CD14-positive monocyte (primary cell): ENCODE results near the gene ST3GAL2. TPM values are rescaled to one million over a fixed set of nuclear protein-coding genes. Genes with fewer than 3 reads are reported as not detected.

ENCODE experiments used
- DNase-seq, 3 donors: peaks; one replicate each; pipeline ENCODE4 v3.0.0-alpha.2; 2011 to 2022
- H2AFZ ChIP-seq: 2 replicates; pipeline ENCODE4 v1.6.0; 2012; ENCODE audit warnings: mild to moderate bottlenecking, low read depth, low read length, inconsistent platforms; ENCODE audit not compliant: insufficient read depth, poor library complexity, severe bottlenecking
- H3K27ac ChIP-seq, 2 donors: 1 replicate in 1 of 2; 2 replicates in 1 of 2; pipeline ENCODE4 v1.5.1; 2012 to 2013; ENCODE audit warnings: low read length in 2 of 2, control low read depth in 1 of 2, inconsistent platforms in 1 of 2, low read depth in 1 of 2, mild to moderate bottlenecking in 1 of 2
- H3K27me3 ChIP-seq, 2 donors: one replicate each; pipeline versions ENCODE4 v1.6.0 to v1.6.1; 2011 to 2013; ENCODE audit warnings: low read length in 2 of 2; ENCODE audit not compliant: control insufficient read depth in 2 of 2, insufficient read depth in 2 of 2
- H3K36me3 ChIP-seq, 2 donors: replicated peaks in 1 of 2; 1 replicate in 1 of 2; 2 replicates in 1 of 2; pipeline versions ENCODE4 v1.5.1 to v1.6.1; 2012 to 2013; ENCODE audit warnings: low read length in 2 of 2, control low read depth in 1 of 2, inconsistent platforms in 1 of 2, mild to moderate bottlenecking in 1 of 2; ENCODE audit not compliant: insufficient read depth in 2 of 2, control insufficient read depth in 1 of 2
- H3K4me1 ChIP-seq, 2 donors: 1 replicate in 1 of 2; 2 replicates in 1 of 2; pipeline versions ENCODE4 v1.5.1 to v1.6.1; 2012 to 2013; ENCODE audit warnings: low read length in 2 of 2, control low read depth in 1 of 2, inconsistent platforms in 1 of 2, mild to moderate bottlenecking in 1 of 2, moderate library complexity in 1 of 2; ENCODE audit not compliant: insufficient read depth in 2 of 2, control insufficient read depth in 1 of 2
- H3K4me2 ChIP-seq: replicated peaks from 2 replicates; pipeline ENCODE3; 2012; ENCODE audit warnings: low read length, moderate library complexity, mild to moderate bottlenecking; ENCODE audit not compliant: poor library complexity, severe bottlenecking; ENCODE audit errors: extremely low read depth
- H3K4me3 ChIP-seq, 3 experiments: fragments of 200-600 bp in 1 of 3; sonication (generic) in 1 of 3; replicated peaks in 1 of 3; 1 replicate in 2 of 3; 2 replicates in 1 of 3; pipeline ENCODE4 v1.5.1; 2011 to 2013; ENCODE audit warnings: low read length in 3 of 3, mild to moderate bottlenecking in 3 of 3, control low read depth in 2 of 3, low read depth in 2 of 3, inconsistent platforms in 1 of 3, moderate library complexity in 1 of 3
- H3K79me2 ChIP-seq: 2 replicates; pipeline ENCODE4 v1.6.0; 2012; ENCODE audit warnings: mild to moderate bottlenecking, control low read depth, inconsistent platforms, low read length, moderate library complexity; ENCODE audit not compliant: insufficient read depth
- H3K9ac ChIP-seq: 2 replicates; pipeline ENCODE4 v1.6.0; 2017; ENCODE audit warnings: low read length, mild to moderate bottlenecking; ENCODE audit not compliant: insufficient read depth, poor library complexity, severe bottlenecking
- H3K9me3 ChIP-seq, 2 donors: replicated peaks in 1 of 2; 1 replicate in 1 of 2; 2 replicates in 1 of 2; pipeline versions ENCODE4 v1.5.1 to v1.6.1; 2012 to 2013; ENCODE audit warnings: low read length in 2 of 2, control low read depth in 1 of 2; ENCODE audit not compliant: control insufficient read depth in 1 of 2, insufficient read depth in 1 of 2
- H4K20me1 ChIP-seq: 2 replicates; pipeline ENCODE4 v1.6.0; 2012; ENCODE audit warnings: mild to moderate bottlenecking, low read length, control low read depth, moderate library complexity; ENCODE audit not compliant: insufficient read depth
- H3K27ac Mint-ChIP-seq, 7 donors: one replicate each; pipeline ENCODE4 v1.8.0; 2020; ENCODE audit warnings: mild to moderate bottlenecking in 7 of 7, mixed read lengths in 7 of 7, moderate library complexity in 6 of 7, inconsistent platforms in 2 of 7
- H3K27me3 Mint-ChIP-seq, 3 donors: one replicate each; pipeline ENCODE4 v1.8.0; 2021 to 2022; ENCODE audit warnings: low read depth in 3 of 3, mild to moderate bottlenecking in 3 of 3, mixed read lengths in 3 of 3, moderate library complexity in 3 of 3, inconsistent platforms in 1 of 3
- H3K36me3 Mint-ChIP-seq, 2 donors: one replicate each; pipeline ENCODE4 v1.8.0; 2020; ENCODE audit warnings: mixed read lengths in 2 of 2, inconsistent platforms in 1 of 2, mild to moderate bottlenecking in 1 of 2
- H3K4me1 Mint-ChIP-seq: one replicate; pipeline ENCODE4 v1.8.0; 2020; ENCODE audit warnings: mild to moderate bottlenecking, mixed read lengths
- H3K4me3 Mint-ChIP-seq, 2 donors: one replicate each; pipeline ENCODE4 v1.8.0; 2020; ENCODE audit warnings: mild to moderate bottlenecking in 2 of 2, mixed read lengths in 2 of 2, moderate library complexity in 1 of 2
- H3K9me3 Mint-ChIP-seq, 7 donors: one replicate each; pipeline ENCODE4 v1.8.0; 2020 to 2022; ENCODE audit warnings: mixed read lengths in 7 of 7, mild to moderate bottlenecking in 6 of 7, moderate library complexity in 6 of 7, inconsistent platforms in 2 of 7
- CTCF ChIP-seq: fragments of 200-600 bp; IDR thresholded peaks from one replicate; pipeline ENCODE4 v1.8.0; 2022; ENCODE audit warnings: antibody characterized with exemption, mild to moderate bottlenecking
- WGBS: methylation state at CpG from one replicate; pipeline ENCODE4 v1.1.5; 2013; ENCODE audit warnings: missing lambda C conversion rate; ENCODE audit not compliant: insufficient coverage; 5-methylcytosine and 5-hydroxymethylcytosine counted together
- intact Hi-C, 2 donors: fragments of 100-400 bp; cut with micrococcal nuclease; formaldehyde crosslinking; loops; one replicate each; pipeline versions ENCODE4 v1.15.0 to v1.15.1; 2023
- polyA plus RNA-seq, 3 donors: library from polyadenylated mRNA; depleted of rRNA in 1 of 3; unstranded in 2 of 3; stranded (reverse) in 1 of 3; fragments of 300-500 nt in 2 of 3; fragments of >200 nt in 1 of 3; fragmentation: Illumina TruSeq in 2 of 3; gene quantifications; 1 replicate in 2 of 3; 2 replicates in 1 of 3; pipeline ENCODE4 v1.2.3, GENCODE V29; 2012 to 2021

The ST3GAL2 gene
- polyA plus RNA-seq, 3 donors = 13.5 to 20.0 (median 18.4) TPM

- Histone ChIP-seq H3K4me1 (peaks cover 65 to 76% of the 10 kb centered on the region in 2 donors), H3K27me3 (no peaks in the 10 kb centered on the region), H4K20me1 (peaks cover 30% of the 10 kb centered on the region), H3K9me3 (no peaks in the 10 kb centered on the region), H3K4me3 (no peak overlapping the region), H3K4me2 (no peak overlapping the region), H3K79me2 (peaks cover 50% of the 10 kb centered on the region), H3K36me3 (peaks cover 4 to 7% of the 10 kb centered on the region in 2 donors), H3K9ac (no peak overlapping the region), H3K27ac (no peak overlapping the region), H2AFZ (no peak overlapping the region)
- TF ChIP-seq CTCF = no peak
- Mint-ChIP-seq H3K27ac (peak overlapping the region in 2 of 7 donors; percentile 55 to 58), H3K9me3 (peaks cover 0 to 3% (median 0%) of the 10 kb centered on the region in 7 donors), H3K4me3 (no peak overlapping the region), H3K36me3 (peaks cover 14 to 15% of the 10 kb centered on the region in 2 donors), H3K4me1 (peaks cover 76% of the 10 kb centered on the region), H3K27me3 (peaks cover 2 to 7% (median 4%) of the 10 kb centered on the region in 3 donors)
- WGBS = 96% methylated on average over 3 of the region's 6 CpGs
- no peak for DNase-seq
- intact Hi-C loops = loop anchor here in 1 of 2 donors (5.0 kb wide), 1 partner anchor 42 kb away; no protein-coding TSS in a partner anchor
These were observed 4.2 kb downstream of the ST3GAL2 start for GRCh38 chr16:70434484-70435260.

- peak overlapping the region; percentile 50 for H3K4me2 ChIP-seq
- peak overlapping the region; percentile 82 to 97 (median 92) for H3K27ac Mint-ChIP-seq
- no peak for TF ChIP-seq CTCF
- H2AFZ ChIP-seq = no peak overlapping the region
- no peaks in the 10 kb centered on the region for H3K9me3 ChIP-seq
- H3K4me3 ChIP-seq = peak overlapping the region in 1 of 3 experiments; percentile 45
- peaks cover 15% of the 10 kb centered on the region in 2 donors for H3K36me3 Mint-ChIP-seq
- H3K27ac ChIP-seq = peak overlapping the region; percentile 67 to 81
- peaks cover 4 to 7% (median 5%) of the 10 kb centered on the region in 3 donors for H3K27me3 Mint-ChIP-seq
- peaks cover 0 to 3% (median 0%) of the 10 kb centered on the region in 7 donors for H3K9me3 Mint-ChIP-seq
- peak in 2 of 3 donors; percentile 37 to 53 for DNase-seq
- peaks cover 56% of the 10 kb centered on the region for H3K79me2 ChIP-seq
- H3K9ac ChIP-seq = peak overlapping the region; percentile 18
- peaks cover 30% of the 10 kb centered on the region for H4K20me1 ChIP-seq
- H3K4me1 Mint-ChIP-seq = peaks cover 78% of the 10 kb centered on the region
- 50% methylated on average over 4 of the region's 5 CpGs for WGBS
- no peaks in the 10 kb centered on the region for H3K27me3 ChIP-seq
- intact Hi-C loops = no loop called here
- H3K4me1 ChIP-seq = peaks cover 71 to 82% of the 10 kb centered on the region in 2 donors
- peaks cover 4 to 7% of the 10 kb centered on the region in 2 donors for H3K36me3 ChIP-seq
- peak overlapping the region in 1 of 2 donors; percentile 82 for H3K4me3 Mint-ChIP-seq
These were observed 5.3 kb downstream of the ST3GAL2 start for GRCh38 chr16:70433458-70434103.
